ENCODE measurements around the gene MDH1B. TPM values are rescaled to one million over a fixed set of nuclear protein-coding genes. Genes with fewer than 3 reads are reported as not detected.
A peak's percentile ranks its signal among the peaks of the same experiment; 100 is the strongest.
"Not testable (repeated sequence)": the region's sequence is repeated elsewhere in the genome, so short reads cannot be mapped to it uniquely, and the experiment has no call there.

Gene MDH1B
- total RNA-seq, 2 donors from 2014 or later = 0.56 to 1.1 TPM

DNA sequence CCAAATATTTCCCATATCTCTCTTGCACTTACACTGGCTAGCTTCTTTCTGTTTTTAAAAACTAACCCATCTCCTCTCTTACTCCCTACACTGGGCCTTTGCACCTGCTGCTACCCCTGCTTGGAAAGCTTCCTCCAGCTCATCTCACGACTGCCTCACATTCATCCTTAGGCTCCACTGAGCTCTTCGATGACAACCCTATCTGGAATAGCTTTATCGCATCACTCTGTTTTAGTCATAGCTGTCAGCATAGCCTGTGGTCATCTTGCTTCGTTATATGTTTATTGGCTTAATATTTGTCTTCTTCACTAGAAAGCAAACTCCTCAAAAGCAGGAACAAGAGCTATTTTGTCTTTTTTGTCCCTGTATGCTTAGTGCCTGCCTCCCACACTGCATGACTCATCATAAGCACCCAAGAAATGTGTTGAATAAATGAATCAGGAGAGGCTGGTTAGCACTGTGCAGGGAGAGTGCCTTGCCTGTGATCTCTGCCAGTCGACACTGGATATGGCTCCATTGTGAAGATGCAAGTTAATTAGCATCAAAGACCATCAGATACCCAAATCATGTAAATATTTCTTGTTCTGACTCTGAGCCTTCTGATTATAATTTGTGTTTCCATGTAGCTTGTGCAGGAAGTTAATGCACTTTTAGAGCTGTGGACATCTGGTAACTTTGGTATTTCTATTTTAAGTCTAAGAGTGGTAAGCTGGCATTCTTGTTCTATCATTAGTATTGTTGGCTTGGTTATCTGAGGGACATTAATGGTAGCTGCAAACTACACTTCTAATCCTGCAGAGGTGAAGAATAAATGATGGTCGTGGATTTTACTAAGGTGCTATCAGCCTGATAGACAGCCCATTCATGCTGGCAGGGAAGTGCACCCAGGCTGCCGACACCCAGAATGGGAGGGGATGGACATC is 36.6 kb downstream of the MDH1B start:
- ATAC-seq (replicated peaks) = peak; percentile 78
- Mint-ChIP-seq H3K27ac (no peak overlapping the region), H3K27me3 (peaks cover 35% of the 10 kb centered on the region)

DNA sequence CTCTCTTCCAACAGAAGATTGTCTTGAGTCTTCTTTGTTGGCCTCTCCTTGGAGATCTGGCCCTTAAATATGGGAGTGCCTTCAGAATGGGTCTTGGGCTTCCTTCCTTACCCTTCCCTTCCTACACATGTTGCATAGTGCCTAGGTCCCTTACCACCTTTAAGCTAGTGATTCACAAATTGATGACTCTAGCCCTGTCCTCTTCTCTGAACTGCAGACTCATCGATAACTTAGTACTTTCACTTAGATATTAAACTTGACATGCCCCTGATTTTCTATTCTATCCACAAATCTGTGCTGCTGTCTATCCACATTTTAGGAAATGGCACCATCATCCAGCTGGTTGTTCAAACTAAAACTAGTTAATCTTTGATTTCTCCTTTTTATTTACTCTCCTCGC is 37.8 kb downstream of the MDH1B start:
- H3K4me1 Mint-ChIP-seq = no peaks in the 10 kb centered on the region
- ATAC-seq (replicated peaks) = no peak
- no peak overlapping the region for H3K27ac Mint-ChIP-seq
- H3K9me3 Mint-ChIP-seq = peaks cover under 1% of the 10 kb centered on the region
- peaks cover 36% of the 10 kb centered on the region for H3K27me3 Mint-ChIP-seq
- no peak overlapping the region for H3K4me3 Mint-ChIP-seq
- no peaks in the 10 kb centered on the region for H3K36me3 Mint-ChIP-seq (ENCODE audit: low read depth)

More for the DNA sequence above, 36.6 kb downstream of the MDH1B start:
- Mint-ChIP-seq H3K9me3 (no peaks in the 10 kb centered on the region), H3K4me3 (no peak overlapping the region), H3K4me1 (no peaks in the 10 kb centered on the region), H3K36me3 (ENCODE audit: low read depth) (no peaks in the 10 kb centered on the region)

- no peaks in the 10 kb centered on the region for H3K36me3 Mint-ChIP-seq (ENCODE audit: low read depth)
- H3K27me3 Mint-ChIP-seq = peaks cover 32% of the 10 kb centered on the region
- H3K27ac Mint-ChIP-seq = no peak overlapping the region
- no peak overlapping the region for H3K4me3 Mint-ChIP-seq
- H3K9me3 Mint-ChIP-seq = peaks cover 4% of the 10 kb centered on the region
- ATAC-seq (replicated peaks) = no peak
- H3K4me1 Mint-ChIP-seq = no peaks in the 10 kb centered on the region
Measured at GRCh38 chr2:206723288-206723687, 41.8 kb downstream of the MDH1B start.

GRCh38 chr2:206721256-206721920 is 43.7 kb downstream of the MDH1B start:
- Mint-ChIP-seq H3K4me1 (no peaks in the 10 kb centered on the region), H3K27ac (no peak overlapping the region)
- no peak for ATAC-seq (replicated peaks)

GRCh38 chr2:206718296-206718695 is 46.8 kb downstream of the MDH1B start, which contains the start of gene DYTN:
DYTN (minus strand) TSS chr2:206718396; CDS start chr2:206718279, 117 bp downstream.
- H3K4me3 Mint-ChIP-seq = no peak within 1 kb of the TSS
- no peak within 1 kb of the TSS for H3K27ac Mint-ChIP-seq
- no peaks in the 10 kb centered on the region for H3K36me3 Mint-ChIP-seq (ENCODE audit: low read depth)
- H3K9me3 Mint-ChIP-seq = peaks cover 4% of the 10 kb centered on the region
- no peak for ATAC-seq (replicated peaks)
- peaks cover 23% of the 10 kb centered on the region for H3K27me3 Mint-ChIP-seq
- H3K4me1 Mint-ChIP-seq = no peaks in the 10 kb centered on the region

More at GRCh38 chr2:206721256-206721920, 43.7 kb downstream of the MDH1B start:
- peaks cover 4% of the 10 kb centered on the region for H3K9me3 Mint-ChIP-seq
- no peak overlapping the region for H3K4me3 Mint-ChIP-seq
- H3K27me3 Mint-ChIP-seq = peaks cover 23% of the 10 kb centered on the region
- H3K36me3 Mint-ChIP-seq (ENCODE audit: low read depth) = no peaks in the 10 kb centered on the region

- Mint-ChIP-seq H3K27me3 (peaks cover 26% of the 10 kb centered on the region), H3K36me3 (ENCODE audit: low read depth) (no peaks in the 10 kb centered on the region), H3K4me3 (no peak overlapping the region), H3K9me3 (no peaks in the 10 kb centered on the region), H3K4me1 (no peaks in the 10 kb centered on the region), H3K27ac (no peak overlapping the region)
- ATAC-seq (replicated peaks) = no peak
Measured at GRCh38 chr2:206716623-206717022, 48.5 kb downstream of the MDH1B start.

DNA sequence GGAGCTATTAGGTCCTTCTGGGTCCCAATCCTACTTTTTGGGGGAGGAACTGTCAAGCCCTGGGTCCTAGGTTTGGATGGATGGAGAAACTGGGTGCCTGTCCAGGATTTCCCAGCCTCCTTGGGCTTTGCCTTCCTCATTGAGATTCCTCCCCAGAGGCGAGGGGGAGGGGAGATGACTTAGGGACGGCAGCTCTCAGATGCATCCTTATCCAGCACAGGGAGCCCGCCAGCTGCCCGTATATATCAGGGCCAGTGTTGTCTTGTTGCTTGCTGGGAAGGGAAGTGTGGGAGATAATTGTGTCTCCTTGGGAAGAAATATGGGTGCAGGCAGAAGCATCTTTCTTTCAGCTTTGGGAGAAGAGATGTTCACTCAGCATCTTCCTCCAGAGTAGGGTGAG is 49.9 kb downstream of the MDH1B start:
- not testable (repeated sequence) for H3K9me3 Mint-ChIP-seq; H3K4me3 Mint-ChIP-seq; H3K27ac Mint-ChIP-seq; H3K4me1 Mint-ChIP-seq; H3K36me3 Mint-ChIP-seq (ENCODE audit: low read depth); ATAC-seq (replicated peaks)
- peaks cover 22% of the 10 kb centered on the region for H3K27me3 Mint-ChIP-seq

GRCh38 chr2:206713746-206714145 is 51.4 kb downstream of the MDH1B start:
- Mint-ChIP-seq H3K9me3 (no peaks in the 10 kb centered on the region), H3K4me1 (no peaks in the 10 kb centered on the region), H3K27me3 (peaks cover 16% of the 10 kb centered on the region), H3K36me3 (ENCODE audit: low read depth) (no peaks in the 10 kb centered on the region), H3K4me3 (no peak overlapping the region), H3K27ac (no peak overlapping the region)
- peak; percentile 21 for ATAC-seq (replicated peaks)

GRCh38 chr2:206708286-206708685 is 56.8 kb downstream of the MDH1B start:
- Mint-ChIP-seq H3K4me1 (no peaks in the 10 kb centered on the region), H3K9me3 (no peaks in the 10 kb centered on the region), H3K4me3 (no peak overlapping the region), H3K36me3 (ENCODE audit: low read depth) (no peaks in the 10 kb centered on the region), H3K27me3 (peaks cover 7% of the 10 kb centered on the region), H3K27ac (no peak overlapping the region)
- ATAC-seq (replicated peaks) = no peak

GRCh38 chr2:206707164-206707701 is 57.9 kb downstream of the MDH1B start:
- H3K4me3 Mint-ChIP-seq = no peak overlapping the region
- H3K36me3 Mint-ChIP-seq (ENCODE audit: low read depth) = no peaks in the 10 kb centered on the region
- H3K27ac Mint-ChIP-seq = no peak overlapping the region
- no peaks in the 10 kb centered on the region for H3K4me1 Mint-ChIP-seq
- H3K27me3 Mint-ChIP-seq = peaks cover 8% of the 10 kb centered on the region
- no peaks in the 10 kb centered on the region for H3K9me3 Mint-ChIP-seq
- ATAC-seq (replicated peaks) = no peak

- Mint-ChIP-seq H3K4me3 (no peak overlapping the region), H3K4me1 (no peaks in the 10 kb centered on the region), H3K36me3 (ENCODE audit: low read depth) (no peaks in the 10 kb centered on the region), H3K27ac (no peak overlapping the region), H3K27me3 (peaks cover 21% of the 10 kb centered on the region), H3K9me3 (no peaks in the 10 kb centered on the region)
- no peak for ATAC-seq (replicated peaks)
Measured at GRCh38 chr2:206701952-206702605, 63.0 kb downstream of the MDH1B start.

DNA sequence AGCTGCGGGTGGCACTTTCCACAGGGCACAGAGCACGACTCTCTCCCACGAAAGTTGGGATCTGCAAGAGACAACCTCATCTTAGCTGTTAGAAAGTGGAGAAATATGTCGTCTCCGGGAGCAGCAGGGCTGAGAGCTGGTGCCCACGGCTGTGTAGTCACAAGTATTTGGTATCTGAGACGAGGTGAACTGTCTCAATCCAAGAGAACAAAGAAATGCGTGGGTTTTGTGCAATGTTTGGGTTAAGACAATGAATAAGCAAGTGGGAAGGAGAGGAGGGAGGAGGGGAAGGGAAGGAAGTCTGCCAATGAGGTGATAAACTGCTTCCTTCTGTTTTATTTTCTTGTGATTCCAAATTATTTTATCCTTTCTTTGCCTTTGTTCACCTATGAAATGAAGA is 65.0 kb downstream of the MDH1B start:
- H3K4me1 Mint-ChIP-seq = no peaks in the 10 kb centered on the region
- H3K36me3 Mint-ChIP-seq (ENCODE audit: low read depth) = no peaks in the 10 kb centered on the region
- H3K27me3 Mint-ChIP-seq = peaks cover 21% of the 10 kb centered on the region
- no peak overlapping the region for H3K4me3 Mint-ChIP-seq
- no peaks in the 10 kb centered on the region for H3K9me3 Mint-ChIP-seq
- peak; percentile 68 for ATAC-seq (replicated peaks)
- H3K27ac Mint-ChIP-seq = no peak overlapping the region

- Mint-ChIP-seq H3K27ac (no peak overlapping the region), H3K9me3 (no peaks in the 10 kb centered on the region), H3K4me3 (no peak overlapping the region), H3K36me3 (ENCODE audit: low read depth) (no peaks in the 10 kb centered on the region), H3K4me1 (no peaks in the 10 kb centered on the region), H3K27me3 (peaks cover 21% of the 10 kb centered on the region)
- ATAC-seq (replicated peaks) = no peak
Measured at GRCh38 chr2:206698811-206699210, 66.3 kb downstream of the MDH1B start.

DNA sequence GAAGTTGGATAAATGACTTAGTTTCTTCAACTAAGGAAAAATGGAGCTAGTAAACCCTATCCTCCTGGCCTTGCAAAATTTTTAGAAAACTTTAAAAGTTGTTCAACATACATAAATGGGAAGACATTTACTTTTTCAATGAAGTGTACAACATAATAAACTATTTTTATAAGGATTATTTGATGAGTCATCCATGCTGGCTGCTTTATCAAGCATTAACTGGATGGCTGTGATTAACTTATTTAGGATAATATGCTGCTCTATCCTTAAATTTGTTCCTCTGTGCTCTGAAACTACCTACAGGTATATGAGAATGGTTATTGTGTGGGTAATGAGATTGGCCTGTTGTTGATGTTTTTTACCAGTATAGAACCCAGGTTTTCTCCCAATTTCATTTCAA is 68.2 kb downstream of the MDH1B start:
- no peak for ATAC-seq (replicated peaks)
- peaks cover 11% of the 10 kb centered on the region for H3K27me3 Mint-ChIP-seq
- H3K9me3 Mint-ChIP-seq = no peaks in the 10 kb centered on the region
- no peaks in the 10 kb centered on the region for H3K36me3 Mint-ChIP-seq (ENCODE audit: low read depth)
- no peaks in the 10 kb centered on the region for H3K4me1 Mint-ChIP-seq
- H3K4me3 Mint-ChIP-seq = no peak overlapping the region
- H3K27ac Mint-ChIP-seq = no peak overlapping the region

Data from activated T-helper 17 cell treated with anti-CD3 and anti-CD28 coated beads, Interleukin-2, amount 50 U/mL, for 72 hours (primary cell).